ENCODE results near the gene DTL.

Gene DTL

DNA sequence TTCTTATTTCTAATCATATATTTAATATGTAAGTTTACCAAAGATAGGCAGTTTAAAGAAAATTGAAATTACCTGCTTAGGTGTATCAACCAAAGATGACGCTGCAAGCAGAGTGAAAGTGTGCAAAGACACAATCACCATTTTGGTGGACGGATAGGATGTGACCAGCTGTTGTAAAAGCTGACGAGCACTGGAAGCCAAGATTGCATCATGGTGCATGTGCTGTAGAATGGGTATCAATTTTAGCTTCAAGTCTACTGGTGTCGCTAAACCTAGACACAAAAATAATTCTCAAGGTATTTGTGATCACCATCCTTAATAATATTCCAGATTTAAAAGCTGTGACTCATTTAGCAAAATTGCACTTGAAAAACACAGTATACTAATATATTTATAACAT lies 28.4 kb upstream of the DTL start:
- TF ChIP-seq, protein P1, sequence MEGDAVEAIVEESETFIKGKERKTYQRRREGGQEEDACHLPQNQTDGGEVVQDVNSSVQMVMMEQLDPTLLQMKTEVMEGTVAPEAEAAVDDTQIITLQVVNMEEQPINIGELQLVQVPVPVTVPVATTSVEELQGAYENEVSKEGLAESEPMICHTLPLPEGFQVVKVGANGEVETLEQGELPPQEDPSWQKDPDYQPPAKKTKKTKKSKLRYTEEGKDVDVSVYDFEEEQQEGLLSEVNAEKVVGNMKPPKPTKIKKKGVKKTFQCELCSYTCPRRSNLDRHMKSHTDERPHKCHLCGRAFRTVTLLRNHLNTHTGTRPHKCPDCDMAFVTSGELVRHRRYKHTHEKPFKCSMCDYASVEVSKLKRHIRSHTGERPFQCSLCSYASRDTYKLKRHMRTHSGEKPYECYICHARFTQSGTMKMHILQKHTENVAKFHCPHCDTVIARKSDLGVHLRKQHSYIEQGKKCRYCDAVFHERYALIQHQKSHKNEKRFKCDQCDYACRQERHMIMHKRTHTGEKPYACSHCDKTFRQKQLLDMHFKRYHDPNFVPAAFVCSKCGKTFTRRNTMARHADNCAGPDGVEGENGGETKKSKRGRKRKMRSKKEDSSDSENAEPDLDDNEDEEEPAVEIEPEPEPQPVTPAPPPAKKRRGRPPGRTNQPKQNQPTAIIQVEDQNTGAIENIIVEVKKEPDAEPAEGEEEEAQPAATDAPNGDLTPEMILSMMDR (IDR thresholded peaks at IDR 0.05; ENCODE audit: insufficient read depth, low read length, poor library complexity, severe bottlenecking): no peak
- Histone ChIP-seq H3K36me3 (ENCODE audit: control insufficient read depth, insufficient read depth, low read length) (peaks cover 3% of the 10 kb centered on the region), H3K4me3 (replicated peaks; ENCODE audit: low read depth, low read length) (no peak overlapping the region)

DNA sequence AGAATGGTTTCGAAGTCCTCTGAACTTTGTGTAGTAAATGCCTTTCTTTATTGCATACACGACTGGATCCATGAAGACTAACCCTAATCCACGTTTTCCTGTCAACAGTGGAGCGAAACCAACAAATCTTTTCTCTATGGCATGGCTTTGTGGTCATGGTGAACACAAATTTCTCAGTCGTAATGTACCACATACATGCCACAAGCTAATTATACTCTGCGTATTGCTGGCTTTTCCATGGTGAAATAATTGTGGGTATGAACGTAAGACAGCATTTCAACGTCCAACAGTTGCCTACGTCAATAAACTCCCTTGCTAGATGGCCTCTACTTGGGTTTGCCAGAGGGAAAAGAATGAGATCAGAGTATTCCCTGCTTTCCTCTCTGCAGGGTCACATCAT lies 27.7 kb upstream of the DTL start:
- peaks cover 3% of the 10 kb centered on the region for H3K36me3 ChIP-seq (ENCODE audit: control insufficient read depth, insufficient read depth, low read length)
- H3K4me3 ChIP-seq (replicated peaks; ENCODE audit: low read depth, low read length): no peak overlapping the region
- TF ChIP-seq, protein P1 (IDR thresholded peaks at IDR 0.05; ENCODE audit: insufficient read depth, low read length, poor library complexity, severe bottlenecking): no peak
- no peaks in the 10 kb centered on the region for H3K27me3 ChIP-seq (replicated peaks; ENCODE audit: control insufficient read depth, insufficient read depth, low read length)
- no peak for DNase-seq (ENCODE audit: extremely low read depth, insufficient read length)

More for the DNA sequence above, 28.4 kb upstream of the DTL start:
- H3K27me3 ChIP-seq (replicated peaks; ENCODE audit: control insufficient read depth, insufficient read depth, low read length): no peaks in the 10 kb centered on the region
- DNase-seq (ENCODE audit: extremely low read depth, insufficient read length): no peak

DNA sequence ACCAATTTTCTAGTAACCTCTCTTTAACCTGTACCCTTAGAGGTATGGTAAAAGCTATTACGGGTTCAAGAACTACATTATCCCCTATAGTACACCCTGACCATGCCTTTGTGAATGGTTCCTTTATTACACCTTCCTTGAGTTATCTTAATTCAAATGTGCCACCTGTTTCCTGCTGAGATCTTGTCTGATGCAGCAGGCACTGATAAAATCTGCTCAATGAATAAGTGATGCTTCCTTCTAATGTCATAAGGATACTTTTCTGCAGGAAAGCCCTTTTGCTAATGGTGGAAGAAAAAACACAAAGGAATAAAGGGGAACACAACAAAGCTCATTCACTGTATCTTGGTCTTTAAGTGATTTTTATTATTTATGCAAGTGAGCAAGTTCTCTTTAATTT lies 26.0 kb upstream of the DTL start:
- Histone ChIP-seq H3K36me3 (ENCODE audit: control insufficient read depth, insufficient read depth, low read length) (peaks cover 3% of the 10 kb centered on the region), H3K4me3 (replicated peaks; ENCODE audit: low read depth, low read length) (no peak overlapping the region), H3K27me3 (replicated peaks; ENCODE audit: control insufficient read depth, insufficient read depth, low read length) (no peaks in the 10 kb centered on the region)
- TF ChIP-seq, protein P1 (IDR thresholded peaks at IDR 0.05; ENCODE audit: insufficient read depth, low read length, poor library complexity, severe bottlenecking): no peak
- DNase-seq (ENCODE audit: extremely low read depth, insufficient read length): no peak

DNA sequence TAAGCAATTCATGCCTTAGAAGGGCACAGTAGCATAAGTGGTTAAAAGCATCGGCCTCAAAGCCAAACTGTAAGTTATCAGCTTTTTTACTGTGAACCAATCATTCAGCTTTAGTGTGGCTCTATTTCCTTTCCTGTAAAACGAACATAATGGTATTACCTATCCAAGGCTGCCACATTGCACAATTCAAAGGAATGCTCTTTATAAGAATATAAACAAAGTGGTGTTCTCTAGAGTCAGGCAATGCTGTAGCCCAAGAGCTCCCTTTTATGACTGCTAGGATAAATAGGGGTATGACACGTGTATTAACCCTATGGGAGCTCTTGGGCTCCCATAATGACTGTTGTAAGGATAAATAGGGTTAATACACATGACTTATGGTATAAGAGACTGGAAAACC lies 25.5 kb upstream of the DTL start:
- Histone ChIP-seq H3K4me3 (replicated peaks; ENCODE audit: low read depth, low read length) (no peak overlapping the region), H3K36me3 (ENCODE audit: control insufficient read depth, insufficient read depth, low read length) (peaks cover 3% of the 10 kb centered on the region), H3K27me3 (replicated peaks; ENCODE audit: control insufficient read depth, insufficient read depth, low read length) (no peaks in the 10 kb centered on the region)
- no peak for DNase-seq (ENCODE audit: extremely low read depth, insufficient read length)
- TF ChIP-seq, protein P1 (IDR thresholded peaks at IDR 0.05; ENCODE audit: insufficient read depth, low read length, poor library complexity, severe bottlenecking): no peak

DNA sequence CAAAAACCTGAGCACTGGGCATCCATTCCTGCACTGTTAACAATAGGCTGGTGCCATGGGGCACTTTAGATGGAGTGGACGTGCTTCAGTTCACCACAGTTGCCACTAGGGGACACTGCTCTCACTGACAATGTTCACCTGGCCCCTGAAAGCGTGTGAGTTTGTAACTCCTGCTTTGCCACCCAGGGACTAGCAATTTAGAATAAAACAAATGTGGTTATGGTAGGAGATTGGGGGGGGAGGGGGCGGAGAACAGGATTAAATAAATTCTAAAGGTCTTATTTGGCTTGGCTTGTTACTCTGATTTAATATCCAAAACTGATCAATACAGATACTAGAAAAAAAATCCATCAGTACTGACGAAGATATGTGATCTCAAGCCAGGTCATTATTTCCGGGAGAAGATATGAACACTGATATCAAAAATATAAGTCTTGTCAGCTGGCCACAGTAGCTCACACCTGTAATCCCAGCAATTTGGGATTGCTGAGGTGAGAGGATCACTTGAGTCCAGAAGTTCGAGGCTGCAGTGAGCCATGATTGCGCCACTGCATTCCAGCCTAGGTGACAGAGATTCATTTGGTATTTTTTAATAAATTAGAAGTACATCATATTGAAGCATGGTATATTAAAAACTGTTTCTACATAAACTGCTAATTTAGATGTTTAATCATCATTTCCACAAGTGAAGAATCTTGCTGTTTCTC lies 23.4 kb upstream of the DTL start:
- Histone ChIP-seq H3K36me3 (ENCODE audit: control insufficient read depth, insufficient read depth, low read length) (peaks cover 3% of the 10 kb centered on the region), H3K27me3 (replicated peaks; ENCODE audit: control insufficient read depth, insufficient read depth, low read length) (no peaks in the 10 kb centered on the region), H3K4me3 (replicated peaks; ENCODE audit: low read depth, low read length) (no peak overlapping the region)
- TF ChIP-seq, protein P1 (IDR thresholded peaks at IDR 0.05; ENCODE audit: insufficient read depth, low read length, poor library complexity, severe bottlenecking): peak; percentile 98
- no peak for DNase-seq (ENCODE audit: extremely low read depth, insufficient read length)

DNA sequence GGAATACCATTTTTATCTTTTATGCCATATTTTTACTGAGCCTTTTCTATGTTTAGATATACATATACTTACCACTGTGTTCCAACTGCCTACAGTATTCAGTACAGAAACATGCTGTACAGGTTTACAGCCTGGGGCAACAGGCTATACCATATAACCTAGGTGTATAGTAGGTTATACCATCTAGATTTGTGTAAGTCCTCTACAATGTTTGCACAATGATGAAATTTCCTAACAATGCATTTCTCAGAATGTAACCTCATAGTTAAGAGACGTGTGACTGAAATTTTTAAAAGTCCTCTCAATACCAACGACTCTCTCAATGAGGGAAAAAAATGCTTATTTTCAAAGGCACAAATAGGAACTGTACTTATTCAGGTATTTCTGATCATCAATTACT lies 21.9 kb upstream of the DTL start:
- TF ChIP-seq, protein P1 (IDR thresholded peaks at IDR 0.05; ENCODE audit: insufficient read depth, low read length, poor library complexity, severe bottlenecking): no peak
- H3K4me3 ChIP-seq (replicated peaks; ENCODE audit: low read depth, low read length): no peak overlapping the region
- no peaks in the 10 kb centered on the region for H3K27me3 ChIP-seq (replicated peaks; ENCODE audit: control insufficient read depth, insufficient read depth, low read length)
- DNase-seq (ENCODE audit: extremely low read depth, insufficient read length): no peak
- peaks cover 3% of the 10 kb centered on the region for H3K36me3 ChIP-seq (ENCODE audit: control insufficient read depth, insufficient read depth, low read length)

Measured in GM06990 (cell line).